Activated CD8-positive, alpha-beta memory T cell treated with anti-CD3 and anti-CD28 coated beads, Interleukin-2, amount 50 U/mL, for 24 hours (primary cell): ENCODE results near the gene SYTL4.

ENCODE experiments used
- DNase-seq: peaks from one replicate; pipeline ENCODE4 v3.0.0-alpha.2; 2020; ENCODE audit errors: extremely low read depth

The SYTL4 gene

DNA sequence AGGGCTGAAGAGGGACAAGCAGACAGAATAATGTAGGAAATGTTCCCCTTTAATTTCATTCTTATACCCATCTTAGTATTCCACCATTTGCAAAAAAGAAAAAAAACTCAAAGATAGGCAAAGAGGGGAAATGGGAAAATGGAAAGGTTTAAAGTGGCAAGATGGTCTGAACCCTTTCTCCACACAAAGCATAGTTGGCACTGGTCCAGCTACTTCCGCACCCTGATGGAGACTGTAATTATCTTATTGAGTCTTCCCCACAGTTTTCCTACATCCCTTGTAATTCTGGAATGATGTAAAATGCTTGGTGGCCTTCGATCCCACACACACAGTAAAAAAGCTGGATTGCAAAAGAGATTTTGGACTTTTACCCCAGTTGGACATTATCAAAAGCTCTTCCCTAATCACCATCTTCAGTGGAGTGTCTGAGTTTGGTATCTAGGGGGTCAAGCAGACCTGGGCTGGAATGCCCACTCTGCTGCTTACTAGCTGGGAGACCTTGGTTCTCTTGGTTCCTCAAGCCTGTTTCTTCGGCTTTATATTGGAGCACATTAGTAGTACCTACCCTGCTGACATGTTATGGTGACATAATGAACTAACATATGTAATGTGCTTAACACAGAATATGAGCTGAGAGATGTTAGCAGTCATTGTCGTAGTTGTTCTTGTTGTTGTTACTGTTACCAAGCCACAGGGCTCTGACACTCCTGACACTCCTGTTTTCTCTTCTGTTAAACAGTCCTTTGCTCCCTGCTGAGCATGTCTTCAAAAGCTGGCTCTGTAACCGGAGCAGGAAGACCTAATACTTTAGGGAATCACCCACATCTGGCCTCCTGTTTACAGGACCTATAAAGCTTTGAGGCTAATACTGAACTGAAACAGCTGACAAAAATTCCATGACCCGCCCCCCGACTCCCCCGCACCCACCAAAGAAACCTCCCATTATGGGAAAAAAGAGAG is 83.2 kb downstream of the SYTL4 start:
- no peak for DNase-seq

DNA sequence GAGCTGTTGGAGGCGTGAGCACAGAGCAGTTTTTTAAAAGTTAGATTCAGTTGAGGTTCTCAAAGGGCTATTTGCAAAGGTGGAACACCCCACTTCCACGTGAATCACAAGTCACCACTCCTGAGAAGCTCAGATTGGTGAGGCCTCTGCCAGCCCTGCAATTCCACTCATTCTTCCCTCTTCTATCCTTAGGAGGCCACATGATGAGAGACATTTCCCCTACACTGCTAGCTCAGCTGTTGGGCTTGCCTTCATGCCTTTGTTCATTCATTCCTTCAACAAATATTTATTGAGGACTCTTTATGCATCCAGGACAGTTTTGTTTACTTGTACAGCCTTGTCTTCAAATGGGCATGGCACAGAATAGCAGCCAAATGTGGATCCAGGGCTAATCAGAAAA is 84.2 kb downstream of the SYTL4 start:
- no peak for DNase-seq

DNA sequence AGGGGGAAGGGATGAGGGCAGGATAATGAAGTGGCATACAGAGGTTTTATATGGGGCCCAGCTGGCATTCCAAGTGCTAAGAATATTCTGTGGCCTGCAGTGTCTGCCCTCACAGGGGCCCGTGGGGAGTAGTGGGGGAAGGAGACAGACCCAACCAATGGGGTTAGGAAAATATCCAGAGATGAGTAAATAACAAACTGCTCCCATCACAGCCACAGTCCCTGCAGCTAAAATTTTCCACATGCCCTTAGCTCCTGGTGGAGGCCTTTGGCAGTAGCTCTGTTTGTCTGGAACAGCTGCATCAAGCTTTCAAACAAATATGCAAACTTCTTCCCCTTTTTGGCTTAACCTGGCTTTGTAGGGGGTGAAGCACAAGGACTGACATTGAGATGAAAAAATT is 84.8 kb downstream of the SYTL4 start:
- DNase-seq = no peak

DNA sequence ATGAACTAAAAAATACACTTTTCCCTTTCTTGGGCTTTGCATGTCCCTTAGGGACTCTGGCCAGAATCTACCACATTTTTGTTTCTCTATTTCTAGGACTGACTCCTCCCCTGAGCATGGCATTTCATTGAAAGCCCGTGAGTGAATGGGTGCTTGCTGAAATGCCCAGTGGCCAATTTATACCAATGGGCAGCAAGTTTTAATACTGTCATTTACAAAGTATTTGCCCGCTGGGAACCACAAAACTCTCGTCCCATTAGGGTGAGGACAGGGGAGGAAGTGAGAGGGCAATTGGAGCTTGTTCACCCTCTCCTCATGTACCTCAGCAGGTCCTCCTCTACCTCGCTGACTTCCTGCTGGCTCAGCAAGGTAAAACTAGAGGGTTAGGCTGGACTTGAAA is 86.8 kb downstream of the SYTL4 start:
- DNase-seq = no peak

DNA sequence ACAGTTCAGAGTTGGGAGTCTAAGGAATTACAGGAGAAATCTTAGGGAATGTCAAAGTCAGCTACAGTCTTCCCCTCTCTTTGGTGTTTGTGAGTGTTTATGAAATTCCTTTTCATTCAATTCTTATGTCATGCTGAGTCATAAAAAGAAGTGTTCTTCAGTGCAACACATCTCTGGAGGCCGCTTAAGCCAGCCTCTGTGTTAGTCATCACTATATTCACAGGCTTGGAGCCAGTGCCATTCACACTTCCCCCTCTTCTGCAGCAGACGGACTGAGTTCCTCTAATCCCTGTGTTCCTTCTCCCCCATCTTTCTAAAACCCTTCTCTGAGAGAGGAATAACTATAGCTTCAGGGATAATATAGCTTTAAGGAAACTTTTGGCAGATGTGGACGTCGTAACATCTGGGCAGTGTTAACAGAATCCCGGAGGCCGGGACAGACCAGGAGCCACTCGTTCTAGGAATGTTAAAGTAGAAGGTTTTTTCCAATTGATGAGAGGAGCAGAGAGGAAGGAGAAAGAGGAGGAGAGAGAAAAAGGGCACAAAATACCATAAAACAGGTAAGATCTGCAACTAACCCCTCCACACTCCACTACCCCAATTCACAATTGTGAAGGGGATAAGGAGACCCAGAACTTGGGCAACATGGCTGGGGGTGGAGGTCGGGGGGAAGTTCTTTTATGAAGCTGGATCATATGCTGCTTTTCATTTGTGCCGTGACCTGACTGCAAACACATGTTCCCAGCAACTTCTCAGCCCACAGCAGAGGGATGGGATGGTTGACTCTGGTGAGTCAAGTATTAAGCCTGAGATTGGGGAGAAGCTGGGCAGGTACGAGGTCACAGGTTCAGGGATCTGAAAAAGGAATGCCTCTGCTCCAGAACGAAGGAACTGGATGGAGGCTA is 87.7 kb downstream of the SYTL4 start, which contains the start of gene SRPX2:
SRPX2 (plus strand) TSS at position 244 of the 905 bp plus-strand sequence. CDS start 2,124 bp downstream, outside the sequence.
- DNase-seq = no peak

DNA sequence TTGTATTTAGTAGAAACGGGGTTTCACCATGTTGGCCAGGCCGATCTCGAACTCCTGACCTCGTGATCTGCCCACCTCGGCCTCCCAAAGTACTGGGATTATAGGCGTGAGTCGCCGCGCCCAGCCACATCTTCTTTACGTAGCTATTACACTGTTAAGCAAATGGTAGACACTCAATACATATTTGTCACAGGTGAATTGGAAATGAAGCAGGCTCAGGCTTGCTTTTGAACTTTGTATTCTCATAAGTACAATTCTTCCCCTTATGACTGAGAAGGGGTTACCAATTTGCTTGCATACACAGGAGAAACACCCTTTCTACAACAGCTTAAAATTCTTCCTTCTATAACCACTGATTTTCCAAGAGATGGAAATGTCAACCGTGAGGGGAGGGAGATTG is 88.7 kb downstream of the SYTL4 start:
- DNase-seq = no peak

DNA sequence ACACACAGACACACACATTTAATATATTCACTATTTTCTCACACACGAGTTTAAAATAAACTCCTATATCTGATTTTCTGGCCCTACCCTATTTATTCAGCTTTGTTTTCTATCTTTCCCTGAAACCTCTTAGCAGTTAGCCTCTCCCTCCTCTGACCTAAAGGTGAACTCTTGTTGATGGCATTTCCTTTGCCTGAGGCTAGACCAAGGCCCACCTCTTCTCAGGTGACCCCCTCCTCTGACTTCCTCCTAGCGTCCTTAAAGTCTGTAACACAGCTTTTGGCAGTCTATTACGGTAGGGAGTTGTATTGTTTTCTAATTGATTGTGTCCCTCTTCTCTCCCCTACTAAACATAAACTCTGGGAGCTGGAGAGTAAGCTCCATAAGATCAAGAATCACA is 89.6 kb downstream of the SYTL4 start:
- no peak for DNase-seq

DNA sequence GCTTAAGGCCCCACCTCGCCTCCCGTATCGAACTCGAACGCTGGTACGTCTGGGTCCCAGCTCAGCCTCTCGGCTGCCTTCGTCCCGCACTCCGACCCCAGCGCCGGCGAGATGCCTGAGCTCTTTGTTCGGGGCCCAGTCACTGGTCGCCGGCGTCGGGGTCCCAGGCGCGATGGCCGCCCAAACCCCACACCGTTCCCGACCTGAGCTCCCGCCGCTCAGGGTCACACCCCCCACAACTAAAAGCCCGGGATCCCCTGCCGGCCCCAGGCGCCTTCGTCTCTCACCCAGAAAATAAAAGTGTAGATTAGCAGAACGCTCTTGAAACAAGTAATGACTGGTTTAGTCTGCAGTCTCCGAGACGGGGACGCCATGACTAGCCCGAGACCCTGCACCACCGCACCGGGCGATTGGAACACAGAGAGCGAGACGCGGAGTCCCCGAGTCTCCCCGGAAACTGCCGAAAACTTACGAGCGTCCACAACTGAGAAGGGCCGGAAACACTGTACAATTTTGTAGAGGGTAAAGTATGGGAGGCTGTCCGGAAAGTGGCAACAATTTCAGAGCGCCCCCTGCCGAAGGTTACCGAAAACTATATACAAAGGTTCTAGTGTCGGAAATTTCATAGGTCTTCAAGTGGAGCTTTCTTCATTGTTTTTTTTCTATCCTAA is 95.5 kb downstream of the SYTL4 start, which contains the start of gene TSPAN6:
TSPAN6 (minus strand) TSS at position 486 of the 671 bp plus-strand sequence; CDS start at position 374, 112 bp downstream.
- peak; percentile 31 for DNase-seq

DNA sequence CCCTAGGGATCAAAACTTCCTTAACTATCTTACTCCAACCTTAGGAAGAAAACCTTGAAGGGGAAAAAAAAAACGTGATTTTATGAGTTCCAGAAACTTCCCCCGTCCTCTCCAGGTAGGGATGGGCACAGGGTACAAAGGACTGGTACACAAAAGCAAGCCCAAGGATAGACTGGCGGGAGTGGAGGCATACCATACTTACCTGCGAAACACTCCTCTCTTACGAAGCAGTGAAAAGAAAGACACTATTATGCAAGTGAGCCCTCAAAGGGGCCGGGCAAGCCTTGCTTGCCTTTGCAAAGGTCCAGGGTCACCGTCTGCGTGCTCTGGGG is 96.0 kb downstream of the SYTL4 start:
- DNase-seq = no peak

DNA sequence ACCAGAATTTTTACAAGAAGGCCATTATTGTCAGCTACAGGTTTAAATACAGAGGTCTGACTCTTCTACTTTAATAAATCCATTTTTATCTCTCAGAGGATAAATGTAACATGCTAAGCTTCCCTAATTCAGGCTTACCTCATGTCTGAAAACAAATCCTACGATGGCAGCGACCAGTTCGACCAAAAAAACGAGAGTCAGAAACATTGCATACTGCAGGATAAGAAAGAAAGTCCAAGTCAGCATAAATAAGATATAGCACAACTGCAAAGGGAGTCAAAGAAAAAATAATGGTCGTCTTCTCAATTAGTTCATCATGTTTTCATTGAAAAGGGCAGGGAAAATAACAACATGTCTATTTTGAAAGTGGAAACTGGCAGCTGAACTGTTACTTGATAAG is 96.9 kb downstream of the SYTL4 start:
- no peak for DNase-seq

DNA sequence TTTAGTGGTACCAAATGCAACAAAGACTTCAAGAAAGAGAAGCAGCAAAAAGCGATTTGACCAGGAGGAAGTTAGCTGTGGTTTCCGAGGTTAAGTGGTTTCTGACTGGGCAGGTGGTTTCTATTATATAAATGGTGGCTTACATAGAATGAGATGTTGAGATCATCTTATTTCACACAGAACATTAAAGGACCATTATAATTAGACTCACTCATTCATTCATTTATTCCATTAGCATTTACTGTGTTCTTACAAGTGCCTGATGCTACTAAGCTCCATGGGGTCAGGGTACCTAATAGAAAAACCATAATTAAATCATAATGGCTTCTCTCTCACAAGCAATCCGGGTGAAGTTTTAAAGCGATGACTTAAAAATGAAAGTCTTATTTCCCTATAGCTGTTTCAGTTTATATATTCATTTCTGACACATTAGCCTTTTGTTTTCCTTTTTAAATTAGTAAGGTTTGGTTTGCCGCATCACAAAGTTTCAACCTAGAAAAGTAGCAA is 105.9 kb downstream of the SYTL4 start:
- no peak for DNase-seq
